ENCODE measurements around the gene PIGU.

- TF ChIP-seq SP1 (IDR thresholded peaks at IDR 0.05; ENCODE audit: low read depth) (no peak), POLR2A (IDR thresholded peaks at IDR 0.05; ENCODE audit: borderline replicate concordance, extremely low read depth, insufficient read depth, insufficient read length) (no peak), EZH2phosphoT487 (IDR thresholded peaks at IDR 0.05; ENCODE audit: borderline replicate concordance) (no peak), CTCF (IDR thresholded peaks at IDR 0.05 in 2 of 3, conservative IDR thresholded peaks at IDR 0.05 in 1 of 3; ENCODE audit: borderline replicate concordance in 1 of 3, insufficient read depth in 1 of 3, low read depth in 2 of 3, low read length in 2 of 3) (no peak), TCF7L2 (IDR thresholded peaks at IDR 0.05; ENCODE audit: borderline replicate concordance, extremely low read depth, insufficient read depth, insufficient read length) (no peak), RAD21 (IDR thresholded peaks at IDR 0.05; ENCODE audit: low read depth) (no peak)
Observed at GRCh38 chr20:34706302-34706875, 29.5 kb upstream of the PIGU start.
